Calu3 (cell line): ENCODE results near the gene AGL. TPM values are rescaled to one million over a fixed set of nuclear protein-coding genes. Genes with fewer than 3 reads are reported as not detected.
"Not testable (repeated sequence)": the region's sequence is repeated elsewhere in the genome, so short reads cannot be mapped to it uniquely, and the experiment has no call there.

Experiments
- BruUV-seq: library from RNA; stranded (reverse); fragments of 400-500 nt; replicated peaks from 2 replicates; lab custom pipeline; 2021; lab: Mats Ljungman, UMichigan
- CTCF ChIA-PET: fragments of 300-600 bp; sonication (Branson Sonifier 250); formaldehyde crosslinking; loops from one replicate; lab custom pipeline; 2022; ENCODE audit warnings: antibody characterized with exemption; lab: Charles Lee
- DNase-seq: peaks from one replicate; pipeline ENCODE4 v3.0.0; 2022
- H3K27ac Mint-ChIP-seq: one replicate; pipeline ENCODE4 v1.8.0; 2022; ENCODE audit warnings: mixed read lengths; ENCODE audit not compliant: unreplicated experiment
- H3K27me3 Mint-ChIP-seq: one replicate; pipeline ENCODE4 v1.8.0; 2022; ENCODE audit warnings: mixed read lengths; ENCODE audit not compliant: unreplicated experiment
- H3K36me3 Mint-ChIP-seq: one replicate; pipeline ENCODE4 v1.8.0; 2022; ENCODE audit warnings: mild to moderate bottlenecking, moderate library complexity, mixed read lengths; ENCODE audit not compliant: insufficient read depth, unreplicated experiment
- H3K4me1 Mint-ChIP-seq: one replicate; pipeline ENCODE4 v1.8.0; 2022; ENCODE audit warnings: mild to moderate bottlenecking, low read depth, mixed read lengths; ENCODE audit not compliant: unreplicated experiment
- H3K4me3 Mint-ChIP-seq: one replicate; pipeline ENCODE4 v1.8.0; 2022; ENCODE audit warnings: mild to moderate bottlenecking, low read depth, moderate library complexity, mixed read lengths; ENCODE audit not compliant: unreplicated experiment
- H3K9me3 Mint-ChIP-seq: one replicate; pipeline ENCODE4 v1.8.0; 2022; ENCODE audit warnings: low read depth, mixed read lengths; ENCODE audit not compliant: unreplicated experiment
- intact Hi-C: fragments of 100-400 bp; cut with micrococcal nuclease; formaldehyde crosslinking; loops from one replicate; pipeline ENCODE4 v1.10.0; 2022; ENCODE audit not compliant: unreplicated experiment
- total RNA-seq: library from RNA; stranded (reverse); gene quantifications from 2 replicates; pipeline ENCODE4 v1.2.3, GENCODE V29; 2022
- TF ChIP-seq, protein P1 (sequence below): fragments of 200-600 bp; IDR thresholded peaks from one replicate; pipeline ENCODE4 v1.8.0; 2022; ENCODE audit warnings: antibody characterized with exemption; ENCODE audit not compliant: unreplicated experiment

Gene AGL
- total RNA-seq, 1 experiment from 2014 or later = 9.0 TPM

DNA sequence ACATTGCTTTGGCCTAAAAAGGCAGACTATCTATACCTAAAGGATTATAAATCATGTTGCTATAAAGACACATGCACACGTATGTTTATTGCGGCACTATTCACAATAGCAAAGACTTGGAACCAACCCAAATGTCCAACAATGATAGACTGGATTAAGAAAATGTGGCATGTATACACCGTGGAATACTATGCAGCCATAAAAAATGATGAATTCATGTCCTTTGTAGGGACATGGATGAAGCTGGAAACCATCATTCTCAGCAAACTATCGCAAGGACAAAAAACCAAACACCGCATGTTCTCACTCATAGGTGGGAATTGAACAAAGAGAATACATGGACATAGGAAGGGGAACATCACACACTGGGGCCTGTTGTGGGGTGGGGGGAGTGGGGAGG is 110.1 kb downstream of the AGL start:
- CTCF ChIA-PET, DNase-seq, H3K4me1 Mint-ChIP-seq, H3K27ac Mint-ChIP-seq, H3K36me3 Mint-ChIP-seq, H3K27me3 Mint-ChIP-seq, H3K4me3 Mint-ChIP-seq, H3K9me3 Mint-ChIP-seq, BruUV-seq, intact Hi-C loops: not testable (repeated sequence)

GRCh38 chr1:99963041-99963795 is 113.1 kb downstream of the AGL start:
- Mint-ChIP-seq H3K9me3 (no peaks in the 10 kb centered on the region), H3K36me3 (no peaks in the 10 kb centered on the region), H3K27ac (no peak overlapping the region), H3K4me3 (no peak overlapping the region), H3K4me1 (peaks cover 13% of the 10 kb centered on the region), H3K27me3 (no peaks in the 10 kb centered on the region)
- no peak for DNase-seq
- BruUV-seq = no TSS peak
- TF ChIP-seq, protein P1, sequence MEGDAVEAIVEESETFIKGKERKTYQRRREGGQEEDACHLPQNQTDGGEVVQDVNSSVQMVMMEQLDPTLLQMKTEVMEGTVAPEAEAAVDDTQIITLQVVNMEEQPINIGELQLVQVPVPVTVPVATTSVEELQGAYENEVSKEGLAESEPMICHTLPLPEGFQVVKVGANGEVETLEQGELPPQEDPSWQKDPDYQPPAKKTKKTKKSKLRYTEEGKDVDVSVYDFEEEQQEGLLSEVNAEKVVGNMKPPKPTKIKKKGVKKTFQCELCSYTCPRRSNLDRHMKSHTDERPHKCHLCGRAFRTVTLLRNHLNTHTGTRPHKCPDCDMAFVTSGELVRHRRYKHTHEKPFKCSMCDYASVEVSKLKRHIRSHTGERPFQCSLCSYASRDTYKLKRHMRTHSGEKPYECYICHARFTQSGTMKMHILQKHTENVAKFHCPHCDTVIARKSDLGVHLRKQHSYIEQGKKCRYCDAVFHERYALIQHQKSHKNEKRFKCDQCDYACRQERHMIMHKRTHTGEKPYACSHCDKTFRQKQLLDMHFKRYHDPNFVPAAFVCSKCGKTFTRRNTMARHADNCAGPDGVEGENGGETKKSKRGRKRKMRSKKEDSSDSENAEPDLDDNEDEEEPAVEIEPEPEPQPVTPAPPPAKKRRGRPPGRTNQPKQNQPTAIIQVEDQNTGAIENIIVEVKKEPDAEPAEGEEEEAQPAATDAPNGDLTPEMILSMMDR = no peak
- CTCF ChIA-PET = no interaction called here
- intact Hi-C loops = no loop called here

DNA sequence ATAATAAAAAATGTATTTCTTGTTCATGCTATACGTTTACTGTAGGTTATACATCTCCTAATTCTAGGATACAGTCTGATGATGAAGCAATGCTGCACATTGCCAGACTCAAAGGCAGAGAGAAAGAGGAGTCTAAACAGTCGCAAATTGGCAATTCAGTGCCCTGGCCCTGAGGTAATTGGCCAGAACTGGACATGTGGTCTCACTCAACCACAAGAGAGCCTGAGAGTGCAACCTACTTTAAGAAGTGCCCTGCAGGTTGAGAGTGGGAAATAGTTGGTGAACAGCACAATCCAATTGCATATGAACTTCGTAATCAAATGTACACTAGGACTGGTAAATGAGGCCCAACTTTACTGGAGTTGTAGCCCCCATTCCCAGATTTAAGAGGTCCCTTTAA is 114.6 kb downstream of the AGL start:
- no peaks in the 10 kb centered on the region for H3K9me3 Mint-ChIP-seq
- DNase-seq = no peak
- CTCF ChIA-PET = no interaction called here
- no peak overlapping the region for H3K27ac Mint-ChIP-seq
- no peak overlapping the region for H3K4me3 Mint-ChIP-seq
- TF ChIP-seq, protein P1 = no peak
- intact Hi-C loops = no loop called here
- H3K27me3 Mint-ChIP-seq = no peaks in the 10 kb centered on the region
- no TSS peak for BruUV-seq
- peaks cover 6% of the 10 kb centered on the region for H3K36me3 Mint-ChIP-seq
- peaks cover 17% of the 10 kb centered on the region for H3K4me1 Mint-ChIP-seq

DNA sequence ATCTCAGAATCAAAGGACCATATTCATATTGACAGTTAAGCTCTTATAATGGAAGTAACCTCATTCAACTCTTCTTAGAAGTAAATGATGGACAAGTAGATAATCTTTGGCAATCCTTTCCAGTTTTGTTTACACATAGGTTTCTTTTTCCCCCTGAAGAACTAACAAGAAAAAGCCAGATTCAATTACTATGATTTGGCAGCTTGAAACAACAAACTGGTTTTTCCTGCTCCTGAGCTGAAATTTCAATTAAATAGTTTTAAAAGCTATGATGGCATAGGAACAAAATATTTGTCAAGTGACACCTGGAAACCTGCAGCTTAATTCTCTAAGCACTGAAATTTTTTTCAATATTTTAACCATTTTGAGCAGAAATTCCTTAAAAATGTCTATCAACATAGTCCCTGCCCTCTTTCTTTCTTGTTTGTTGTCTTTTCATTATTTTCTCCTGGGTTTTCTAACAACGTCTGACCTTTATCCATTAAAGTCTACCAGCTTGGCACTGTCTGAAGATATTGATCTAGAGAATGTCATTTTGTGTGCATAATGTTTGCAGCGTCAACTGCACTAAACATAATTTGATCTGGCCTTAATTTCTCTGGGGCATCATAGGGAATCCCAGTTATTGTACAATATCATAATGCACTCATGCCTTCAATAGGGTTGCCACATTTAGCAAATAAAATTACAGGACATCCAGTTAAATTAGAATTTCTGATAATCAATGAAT is 115.7 kb downstream of the AGL start:
- intact Hi-C loops = no loop called here
- no peak for DNase-seq
- TF ChIP-seq, protein P1 = no peak
- H3K9me3 Mint-ChIP-seq = no peaks in the 10 kb centered on the region
- no TSS peak for BruUV-seq
- H3K27me3 Mint-ChIP-seq = no peaks in the 10 kb centered on the region
- peak overlapping the region; percentile 55 for H3K27ac Mint-ChIP-seq
- H3K4me1 Mint-ChIP-seq = peaks cover 17% of the 10 kb centered on the region
- CTCF ChIA-PET = no interaction called here
- H3K4me3 Mint-ChIP-seq = peak overlapping the region; percentile 7
- H3K36me3 Mint-ChIP-seq = peaks cover 16% of the 10 kb centered on the region
